Stimulated activated CD8-positive, alpha-beta memory T cell treated with anti-CD3 and anti-CD28 coated beads, Interleukin-15, amount 100 ng/mL, for 1 hour (primary cell): ENCODE measurements around the gene PCDH9.

ENCODE experiments used
- DNase-seq: peaks from one replicate; pipeline ENCODE4 v3.0.0-alpha.2; 2020; ENCODE audit warnings: low read depth

PCDH9 gene

DNA sequence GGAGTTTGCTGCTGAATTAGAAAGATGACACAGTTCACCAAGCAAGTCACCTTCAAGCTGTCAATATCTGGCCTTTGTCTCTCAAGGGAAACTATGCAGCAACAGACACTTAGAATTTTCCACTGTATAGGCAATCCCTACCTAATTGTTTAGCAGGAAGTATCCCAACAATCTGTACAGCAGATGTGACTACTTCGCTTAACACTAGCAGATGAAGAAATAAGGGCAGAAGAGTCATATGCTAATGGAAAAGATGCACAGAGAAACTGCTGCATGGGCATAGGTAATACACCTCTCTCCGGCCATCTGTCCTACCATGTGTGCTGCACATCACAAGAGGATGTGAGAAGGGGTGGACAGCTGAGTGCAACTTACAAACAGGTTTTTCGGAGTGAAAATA lies 851.2 kb downstream of the PCDH9 start:
- DNase-seq, result no peak

DNA sequence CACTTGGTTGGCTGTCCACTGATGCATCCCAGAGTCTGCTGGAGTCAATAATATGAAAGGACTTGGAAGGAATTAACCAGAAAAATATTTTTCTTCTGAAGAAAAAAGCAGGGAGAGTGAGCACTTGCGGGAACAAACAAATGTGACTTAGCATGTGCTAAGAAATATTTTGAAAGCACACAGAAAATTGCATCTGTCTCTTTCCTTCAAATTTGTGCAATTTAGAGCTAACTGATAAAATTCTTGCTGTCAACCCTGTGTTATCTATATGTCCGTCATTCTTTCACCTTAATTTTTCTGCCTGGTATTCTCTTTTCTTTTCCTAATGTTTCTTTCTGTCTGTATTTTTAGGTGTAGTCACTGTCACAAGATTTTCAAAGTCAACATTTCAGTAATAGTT lies 852.6 kb downstream of the PCDH9 start:
- no peak for DNase-seq

DNA sequence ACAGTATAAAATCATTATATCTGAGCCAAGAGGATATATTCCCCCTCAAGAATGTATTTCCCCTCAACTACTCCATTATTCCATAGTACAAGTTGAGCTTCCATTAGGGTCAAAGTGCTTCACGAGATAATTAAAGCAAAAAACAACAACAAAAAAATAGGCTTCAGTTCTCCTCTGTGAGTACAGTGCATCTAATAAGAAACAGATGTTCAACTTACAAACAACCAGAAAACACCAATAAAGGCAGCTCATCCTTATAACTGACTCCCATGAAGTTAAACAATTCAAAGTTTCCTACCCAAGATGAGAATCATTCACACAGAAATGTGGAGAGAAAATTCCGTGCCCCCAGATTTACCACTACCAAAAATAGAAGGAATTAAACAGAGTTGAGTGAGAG lies 854.4 kb downstream of the PCDH9 start:
- DNase-seq, result no peak

DNA sequence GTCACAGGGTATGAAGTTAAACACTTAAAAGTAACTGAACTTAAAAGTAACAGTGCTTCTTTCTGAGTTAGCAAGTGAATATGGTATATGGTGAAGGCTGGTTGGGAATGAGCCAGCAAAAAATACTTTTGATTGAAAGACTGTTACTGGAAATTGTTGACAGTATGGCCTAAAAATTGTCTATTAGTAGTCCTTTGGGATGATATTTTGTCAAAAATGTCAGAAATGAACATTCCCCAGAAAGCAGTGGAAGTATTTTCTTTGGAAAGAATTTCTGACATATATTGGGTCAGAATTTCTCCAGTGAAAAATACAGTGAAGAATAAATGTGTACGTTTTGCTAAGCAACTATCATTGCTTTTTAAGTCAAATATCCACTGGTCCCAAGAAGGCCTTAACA lies 860.5 kb downstream of the PCDH9 start:
- DNase-seq, result no peak

DNA sequence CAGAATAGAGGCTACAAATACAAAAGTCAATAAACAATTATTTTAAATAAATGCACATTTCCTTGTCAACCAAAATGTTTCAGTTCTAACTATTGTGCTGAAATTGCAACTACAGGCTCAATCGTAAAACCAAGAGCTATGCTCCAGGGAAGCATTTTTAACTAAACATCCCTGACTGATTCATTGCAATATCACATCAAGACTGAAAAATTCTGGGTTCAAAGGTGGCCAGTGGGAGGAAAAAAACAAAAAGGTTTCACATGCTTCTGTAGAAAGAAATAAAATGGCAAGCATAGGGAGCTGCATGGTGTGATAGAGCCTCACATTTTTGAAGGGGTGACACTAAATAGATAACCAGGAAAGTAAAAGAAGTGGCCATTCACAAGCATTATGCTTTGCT lies 862.8 kb downstream of the PCDH9 start:
- DNase-seq, result no peak

DNA sequence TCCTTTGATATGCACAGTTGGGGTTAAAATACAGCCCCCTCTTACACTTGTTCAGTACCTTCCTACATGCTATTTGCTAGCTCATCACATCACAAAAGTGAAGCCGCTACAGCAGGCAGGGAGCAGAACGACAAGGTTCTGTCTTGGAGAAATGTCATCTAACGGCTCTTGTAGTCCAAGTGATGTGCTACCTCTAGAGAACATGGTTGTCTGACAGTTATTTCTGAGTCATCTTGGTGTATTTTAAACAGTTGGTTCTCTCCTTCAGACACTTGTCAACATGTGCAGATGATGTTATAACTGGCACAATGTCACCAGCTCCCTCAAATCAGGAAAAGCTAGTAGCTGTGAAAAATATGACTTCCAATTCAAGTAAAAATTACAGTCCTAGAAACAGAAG lies 865.0 kb downstream of the PCDH9 start:
- DNase-seq, result no peak

DNA sequence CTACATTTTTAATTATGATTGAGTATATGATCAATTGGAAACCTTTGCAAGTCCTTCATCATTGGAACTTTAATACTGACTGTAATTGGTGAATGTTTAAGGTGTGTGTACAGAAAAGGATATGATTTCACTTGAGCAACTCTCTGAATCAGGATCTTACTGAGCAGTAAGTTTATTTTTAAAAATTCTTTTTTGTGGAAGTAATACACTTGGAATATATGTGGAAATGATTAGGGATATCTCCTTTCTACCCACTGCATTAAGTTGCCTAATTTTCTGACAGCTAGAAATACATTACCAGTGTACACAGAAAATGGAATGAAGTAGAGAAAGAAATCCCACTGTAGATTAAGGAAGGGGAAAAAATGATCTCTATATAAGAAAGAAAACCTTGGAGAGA lies 865.8 kb downstream of the PCDH9 start:
- no peak for DNase-seq

DNA sequence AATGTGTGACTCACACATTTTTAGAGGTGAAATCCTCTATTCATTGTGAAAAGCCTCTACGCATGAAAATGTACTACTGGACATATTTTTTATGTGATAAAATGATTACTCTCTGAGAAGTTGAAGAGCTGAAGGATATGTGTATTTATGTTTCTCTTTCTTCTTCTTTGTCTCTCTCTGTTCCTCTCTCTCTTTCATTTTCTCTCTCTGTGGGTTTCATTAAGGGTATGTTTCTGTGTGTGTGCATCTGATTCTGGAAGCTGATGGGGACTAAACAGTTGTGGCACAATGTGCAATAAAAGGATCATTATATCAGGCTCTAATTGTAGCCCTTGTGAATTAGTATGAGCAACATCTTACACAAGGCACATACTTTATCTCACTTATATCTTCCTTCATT lies 867.7 kb downstream of the PCDH9 start:
- no peak for DNase-seq

DNA sequence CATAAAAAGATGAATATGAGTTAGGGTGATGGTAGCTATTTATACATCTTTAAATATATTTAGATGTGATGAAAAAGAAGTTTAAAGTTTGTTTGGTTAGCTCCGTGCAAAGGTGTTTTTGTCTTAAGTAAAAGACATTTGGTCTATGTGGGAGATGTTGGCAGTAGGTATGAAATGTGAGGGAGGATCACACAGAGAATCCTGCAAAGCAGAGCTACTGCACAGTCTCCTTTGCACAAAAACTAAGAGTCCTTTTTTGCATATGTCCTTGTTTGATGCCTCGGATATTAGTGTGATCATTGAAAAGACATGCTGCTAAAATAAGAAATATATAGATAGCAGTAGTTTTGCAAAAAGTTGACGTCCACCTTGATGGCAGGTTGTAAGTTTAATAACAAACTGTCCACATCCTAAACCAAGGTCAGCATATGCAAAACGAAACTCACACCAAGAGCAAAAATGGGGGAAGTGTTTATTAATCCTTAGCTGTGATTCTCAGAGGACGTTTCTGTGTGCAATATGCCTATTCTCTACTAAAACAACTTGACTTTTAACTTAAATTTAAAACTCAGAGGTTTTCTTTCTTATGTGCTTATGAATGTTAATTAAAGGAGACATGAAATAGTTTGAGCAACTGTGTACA lies 870.1 kb downstream of the PCDH9 start:
- no peak for DNase-seq

DNA sequence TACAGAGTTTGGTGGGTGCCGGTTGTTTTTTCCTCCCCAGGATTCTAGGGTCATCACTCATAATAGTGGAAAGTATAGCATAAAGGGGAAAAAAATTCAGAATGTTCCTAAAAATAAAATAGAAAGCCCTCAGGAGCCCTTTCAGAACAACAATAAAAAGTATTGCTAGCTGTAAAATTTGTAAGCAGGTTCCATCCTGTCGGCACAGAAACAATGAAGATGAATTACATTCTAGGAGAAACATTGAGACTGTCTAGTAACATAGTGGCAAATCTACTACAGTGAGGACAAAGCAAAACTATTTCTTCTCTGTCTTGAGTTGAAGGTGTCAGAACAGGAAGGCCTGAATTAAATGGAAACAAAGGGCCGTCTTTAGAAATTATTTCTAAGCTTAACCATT lies 870.7 kb downstream of the PCDH9 start:
- DNase-seq, result no peak

DNA sequence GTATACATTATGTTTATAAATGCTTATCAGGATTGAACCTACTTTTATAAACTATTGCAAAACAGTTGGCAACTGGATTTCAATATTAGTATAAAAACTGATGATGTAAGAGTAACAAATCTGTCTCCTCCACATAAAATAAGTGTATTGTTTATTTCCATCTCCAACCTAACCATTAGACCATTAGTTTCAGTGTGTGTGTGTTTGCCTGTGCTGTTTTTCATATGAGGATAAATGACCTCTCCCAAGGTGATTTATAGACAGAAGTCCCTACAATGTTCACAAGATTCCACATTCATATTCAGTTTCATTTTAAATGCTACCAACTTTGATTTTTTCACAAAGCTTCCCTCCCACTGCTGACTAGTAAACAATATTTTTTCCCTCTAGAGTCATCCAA lies 871.6 kb downstream of the PCDH9 start:
- no peak for DNase-seq

DNA sequence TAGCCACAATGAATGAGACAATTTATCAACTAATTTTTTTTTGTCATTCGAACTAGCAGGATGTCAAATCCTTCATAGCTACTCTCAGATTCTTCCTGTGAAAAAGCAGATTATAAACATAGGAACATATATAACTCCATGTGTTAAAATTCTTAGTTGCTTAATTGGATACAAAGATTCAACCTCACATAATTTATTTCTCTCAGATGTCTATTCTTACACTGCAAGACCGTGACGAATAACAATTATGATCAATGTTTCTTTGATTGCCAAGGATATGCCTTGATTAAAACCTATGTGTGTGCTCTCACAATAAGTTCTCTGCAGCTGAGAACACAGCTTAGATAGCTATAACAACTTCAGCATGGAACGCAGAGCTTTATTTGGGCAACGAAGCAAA lies 872.7 kb downstream of the PCDH9 start:
- DNase-seq, result no peak

DNA sequence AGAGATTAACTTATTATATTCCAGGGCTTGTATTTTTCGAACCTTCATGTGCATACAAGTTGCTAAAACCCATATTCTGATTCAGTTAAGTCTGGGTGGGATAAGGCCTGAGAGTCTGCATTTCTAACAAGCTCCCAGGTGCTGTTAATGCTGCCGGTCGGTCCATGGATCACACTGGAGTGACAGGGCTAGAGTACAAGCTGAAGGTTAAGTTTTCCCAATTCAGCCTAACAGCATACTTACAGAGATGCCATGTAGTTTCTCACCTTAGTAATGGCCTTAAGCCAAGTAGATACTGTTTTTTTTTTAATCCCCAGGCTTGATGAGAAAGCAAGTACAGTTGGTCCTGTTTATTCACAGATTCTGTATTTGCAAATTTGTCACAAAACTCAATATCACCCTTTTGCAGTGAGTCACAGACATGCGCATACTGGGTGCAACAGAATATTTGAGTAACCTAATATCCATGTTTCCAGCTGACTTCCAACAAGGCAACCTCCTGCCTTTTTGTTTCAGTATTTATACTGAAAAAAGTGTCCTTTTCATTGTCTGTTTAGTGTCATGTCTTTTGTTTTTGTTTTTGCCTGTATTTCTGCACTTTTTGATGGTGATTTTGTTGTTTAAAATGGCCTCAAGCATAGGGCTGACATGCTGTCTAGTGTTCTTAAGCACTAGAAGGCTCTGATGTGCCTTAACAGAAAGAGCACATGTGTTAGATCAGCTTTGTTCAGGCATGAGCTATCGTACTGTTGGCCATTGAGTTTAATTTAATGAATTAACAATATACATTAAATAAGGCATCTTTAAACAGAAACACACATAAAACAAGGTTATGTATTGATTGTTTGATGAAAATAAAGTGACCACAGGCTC lies 875.0 kb downstream of the PCDH9 start:
- DNase-seq, result no peak

DNA sequence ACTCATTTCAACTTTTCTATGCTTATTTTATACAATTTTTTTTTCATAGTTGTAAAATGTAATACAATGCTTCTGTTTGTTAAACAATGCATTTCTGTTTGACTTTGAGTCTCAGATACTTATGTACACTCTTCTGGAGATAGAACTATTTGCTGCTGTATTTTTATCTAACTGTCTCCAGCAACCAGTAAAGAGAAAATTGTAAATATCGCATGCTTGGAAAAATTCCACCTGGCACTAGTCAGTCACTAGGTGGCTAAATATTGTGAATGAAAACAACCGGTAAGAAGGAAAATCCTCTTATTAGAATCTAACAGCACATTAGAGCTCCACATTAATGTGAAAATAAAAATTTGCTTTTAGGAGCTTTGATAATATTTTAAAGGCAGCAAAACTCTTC lies 876.5 kb downstream of the PCDH9 start:
- no peak for DNase-seq

DNA sequence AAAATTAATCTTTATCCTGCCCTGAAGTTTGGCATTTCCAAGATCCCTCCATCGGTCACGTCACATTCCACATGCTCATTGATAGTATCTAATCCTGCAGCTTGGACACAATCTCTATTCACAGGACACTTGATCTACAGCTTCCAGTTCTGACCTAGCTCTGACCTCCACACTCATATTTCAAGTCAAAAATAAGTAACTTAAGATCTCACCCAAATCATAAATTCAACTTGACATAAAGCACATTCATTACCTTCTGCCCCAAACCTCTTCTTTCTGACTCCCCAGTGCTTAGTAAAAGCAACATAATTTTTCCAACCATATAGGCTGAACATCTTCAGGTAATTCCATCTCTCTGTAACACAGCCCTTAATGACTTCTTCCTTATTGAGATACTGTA lies 880.2 kb downstream of the PCDH9 start:
- DNase-seq, result no peak

DNA sequence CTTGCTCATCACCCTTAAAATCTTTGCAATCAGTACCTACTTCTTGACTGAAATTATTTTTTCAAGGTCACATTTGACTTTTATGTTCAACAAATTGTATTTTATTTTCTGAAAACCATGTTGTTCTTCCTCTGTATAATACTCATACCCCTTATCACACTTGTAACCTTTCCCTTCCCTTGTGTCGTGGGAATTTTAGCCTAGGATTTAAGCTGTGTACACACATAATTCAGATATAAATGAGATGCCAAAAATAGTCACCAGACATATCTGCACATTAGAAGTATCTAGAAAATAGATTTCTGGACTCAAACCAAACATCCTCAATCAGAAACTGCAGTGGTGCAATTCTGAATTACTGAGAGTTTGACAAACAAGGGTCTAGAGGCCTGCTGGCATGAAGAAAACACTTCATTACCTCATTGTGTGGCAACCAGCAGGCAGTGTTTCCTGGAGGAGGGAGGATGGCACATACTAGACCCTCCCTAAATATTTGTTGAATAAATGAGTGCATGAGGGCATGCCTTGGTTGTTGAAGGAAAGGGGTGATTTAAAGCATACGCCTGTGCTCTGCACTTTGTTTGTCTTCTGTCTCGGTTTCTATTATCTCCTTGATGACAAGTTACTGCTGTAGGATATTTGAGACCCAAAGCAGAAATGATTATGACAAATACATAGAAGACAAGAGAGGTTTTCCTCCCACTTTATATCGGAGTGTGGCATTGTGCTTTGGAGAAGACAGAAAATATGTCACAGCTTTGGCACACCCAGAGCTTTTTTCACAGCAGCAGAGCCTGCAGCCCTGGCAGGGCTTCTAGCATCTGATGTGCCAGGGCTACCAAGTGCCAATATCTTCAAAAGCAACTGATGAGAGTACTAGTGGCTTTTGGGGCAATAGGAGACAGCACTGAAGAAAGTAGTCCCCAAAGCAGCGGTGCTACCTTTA lies 881.1 kb downstream of the PCDH9 start:
- no peak for DNase-seq

DNA sequence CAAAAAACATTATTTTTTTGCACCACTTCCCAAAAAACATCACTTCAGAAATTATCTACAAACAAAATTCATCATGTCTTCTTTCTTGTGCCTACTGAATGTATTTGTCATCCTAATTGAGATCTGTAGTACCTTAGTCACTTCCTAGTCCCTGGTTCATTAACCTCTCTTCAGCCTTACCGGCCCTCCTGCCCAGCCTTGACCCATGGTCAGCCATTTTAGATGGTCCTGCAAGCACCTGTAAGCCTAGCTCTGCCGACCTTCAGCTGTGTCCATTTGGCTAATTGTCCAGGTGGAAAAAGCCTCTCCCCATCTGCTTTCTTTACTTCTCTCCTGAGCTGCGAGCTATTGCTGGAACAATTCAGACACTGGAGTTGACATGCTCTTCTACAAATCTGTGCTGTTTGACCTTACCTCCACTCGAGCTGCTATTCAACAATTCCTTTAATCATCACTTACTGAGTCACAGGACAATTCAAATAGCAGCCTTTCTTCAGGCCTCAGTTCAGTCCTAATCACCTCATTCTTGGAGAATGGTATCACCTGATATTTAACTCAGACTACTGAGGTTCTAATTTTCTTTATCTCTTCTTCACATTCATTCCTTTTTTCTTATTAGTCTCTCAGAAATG lies 882.5 kb downstream of the PCDH9 start:
- DNase-seq, result no peak

DNA sequence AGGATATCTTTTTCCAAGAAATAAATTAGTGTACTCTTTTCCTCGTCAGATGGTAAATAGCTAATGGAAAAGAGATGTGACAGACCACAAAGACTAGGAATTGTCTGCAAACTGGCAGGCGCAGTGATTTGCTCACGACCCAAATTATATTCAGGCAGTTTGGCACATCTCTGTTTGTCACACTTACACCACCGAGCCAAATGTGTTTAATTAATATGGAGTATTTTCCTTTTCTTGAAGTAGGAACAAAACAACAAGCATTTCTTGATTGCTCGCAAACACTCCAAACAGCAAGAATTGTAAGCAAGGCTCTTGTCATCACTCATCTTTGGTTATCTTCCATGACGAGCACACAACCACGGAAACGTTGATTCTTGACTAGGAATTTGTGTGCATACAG lies 884.2 kb downstream of the PCDH9 start:
- no peak for DNase-seq

DNA sequence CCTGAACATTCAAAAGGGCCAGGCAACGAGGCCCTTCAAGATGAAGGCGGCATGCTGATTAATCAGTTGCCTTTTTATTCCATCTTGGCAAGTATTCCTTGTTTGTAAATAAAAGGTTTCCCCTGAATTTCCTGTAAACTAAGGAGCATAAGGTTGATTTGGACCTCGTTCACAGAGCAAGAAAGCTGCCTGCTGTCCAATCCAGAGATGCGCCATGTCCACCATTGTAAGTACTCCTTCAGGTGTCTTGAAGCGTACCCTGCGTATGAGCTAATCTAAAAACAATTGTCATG lies 884.7 kb downstream of the PCDH9 start:
- DNase-seq, result no peak

DNA sequence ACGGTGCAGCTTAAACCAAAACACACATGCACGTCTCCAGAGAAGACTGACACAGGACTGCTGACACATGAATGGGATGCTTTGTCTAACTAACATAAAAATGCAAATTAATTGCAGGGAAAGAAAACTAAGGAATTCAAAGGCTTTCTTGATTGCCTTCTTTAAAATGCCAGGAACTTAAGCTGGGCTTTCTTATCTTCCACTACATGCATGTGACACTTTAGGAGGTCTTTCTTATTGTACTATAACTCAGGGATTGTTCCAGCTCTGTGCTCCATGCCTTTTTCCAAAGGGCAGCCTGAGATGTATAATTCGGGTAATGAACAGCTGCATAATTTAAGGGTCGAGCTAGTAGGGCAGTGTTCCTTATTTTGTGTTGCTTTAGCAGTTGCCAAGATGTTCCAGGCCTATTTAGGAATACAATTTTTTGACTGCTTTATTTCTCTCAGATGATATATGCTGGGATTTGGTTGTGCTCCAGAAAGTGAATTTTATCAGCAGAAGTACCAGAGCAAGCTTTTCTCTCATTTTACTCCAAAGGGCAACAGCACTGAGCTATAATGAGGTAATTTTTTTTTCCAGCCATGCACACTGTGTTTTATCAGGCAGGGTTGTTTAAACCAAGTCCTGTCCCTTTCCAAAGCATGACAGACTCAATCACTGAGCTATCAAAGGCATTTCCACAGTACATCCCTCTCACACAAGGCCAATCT lies 885.2 kb downstream of the PCDH9 start:
- DNase-seq, result no peak

DNA sequence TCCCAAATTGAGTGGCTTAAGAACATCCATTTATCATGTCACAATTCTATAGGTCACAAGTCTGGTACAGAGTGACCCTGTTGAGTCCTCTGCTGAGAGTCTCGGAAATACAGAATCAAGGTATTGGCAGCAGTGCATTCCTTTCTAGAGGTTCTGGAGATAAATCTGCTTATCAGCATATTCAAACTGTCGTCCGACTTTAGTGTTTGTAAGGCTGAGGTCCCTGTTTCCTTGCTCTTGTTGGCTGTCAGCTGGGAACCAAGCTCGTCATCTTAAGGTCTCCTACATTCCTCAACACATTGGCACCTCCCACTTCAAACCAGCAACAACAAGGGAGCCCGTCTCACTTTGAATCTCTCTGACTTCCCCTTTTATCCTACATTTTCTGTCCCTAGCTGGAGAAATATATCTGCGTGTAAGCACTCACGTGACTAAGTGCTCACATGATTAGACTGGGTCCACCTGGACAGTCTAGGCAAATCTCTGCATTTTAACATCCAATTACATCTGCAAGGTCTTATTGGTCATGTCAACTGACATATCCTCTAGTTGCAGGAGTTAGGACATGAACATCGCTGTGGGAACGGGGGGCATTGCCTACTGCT lies 886.8 kb downstream of the PCDH9 start:
- DNase-seq, result no peak
